Camera-type eye (tissue), 1 donor: ENCODE data around the gene NUDT17. TPM values are rescaled to one million over a fixed set of nuclear protein-coding genes. Genes with fewer than 3 reads are reported as not detected.

Experiments
- total RNA-seq: library from RNA; depleted of rRNA; stranded (reverse); fragments of >200 nt; gene quantifications from one replicate; pipeline ENCODE4 v1.2.3, GENCODE V29; 2014

Gene NUDT17, protein sequence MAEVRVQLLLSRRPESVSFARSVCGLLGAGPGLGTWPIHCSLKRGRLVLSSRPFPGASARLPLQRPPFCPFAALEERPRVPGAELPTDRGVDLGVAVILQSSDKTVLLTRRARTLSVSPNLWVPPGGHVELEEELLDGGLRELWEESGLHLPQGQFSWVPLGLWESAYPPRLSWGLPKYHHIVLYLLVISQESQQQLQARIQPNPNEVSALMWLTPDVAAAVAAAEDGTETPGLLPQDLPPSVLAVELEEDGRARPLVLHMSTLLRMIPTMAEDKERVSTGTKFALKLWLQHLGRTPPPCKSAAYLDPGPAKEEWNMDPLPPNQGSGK
- total RNA-seq = 1.9 TPM

DNA sequence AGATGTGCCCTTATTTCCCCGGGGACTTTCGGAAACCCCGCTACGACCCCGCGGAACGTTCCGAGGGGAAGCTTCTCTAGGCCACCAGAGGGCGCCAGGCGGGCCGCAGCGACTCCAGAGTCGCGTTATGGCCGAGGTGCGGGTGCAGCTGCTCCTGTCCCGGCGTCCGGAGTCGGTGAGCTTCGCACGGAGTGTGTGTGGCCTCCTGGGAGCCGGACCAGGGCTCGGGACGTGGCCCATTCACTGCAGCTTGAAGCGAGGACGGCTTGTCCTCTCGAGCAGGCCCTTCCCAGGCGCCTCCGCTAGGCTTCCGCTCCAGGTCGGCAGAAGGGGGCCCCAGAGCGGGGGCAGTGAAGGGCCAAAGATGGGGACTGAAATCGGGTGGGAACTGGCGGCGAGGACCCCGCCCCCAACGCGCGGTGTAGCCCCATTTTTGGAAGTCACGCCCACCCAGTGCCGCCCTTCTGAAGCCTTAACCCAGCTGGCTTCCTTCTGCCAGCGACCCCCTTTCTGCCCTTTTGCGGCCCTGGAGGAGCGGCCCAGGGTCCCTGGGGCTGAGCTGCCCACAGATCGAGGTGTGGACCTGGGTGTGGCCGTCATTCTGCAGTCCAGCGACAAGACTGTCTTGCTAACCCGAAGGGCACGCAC, at the start of gene NUDT17:
Gene NUDT17 (plus strand): TSS at position 117 of the 648 bp plus-strand sequence. CDS start 11 bp downstream, at position 128.

DNA sequence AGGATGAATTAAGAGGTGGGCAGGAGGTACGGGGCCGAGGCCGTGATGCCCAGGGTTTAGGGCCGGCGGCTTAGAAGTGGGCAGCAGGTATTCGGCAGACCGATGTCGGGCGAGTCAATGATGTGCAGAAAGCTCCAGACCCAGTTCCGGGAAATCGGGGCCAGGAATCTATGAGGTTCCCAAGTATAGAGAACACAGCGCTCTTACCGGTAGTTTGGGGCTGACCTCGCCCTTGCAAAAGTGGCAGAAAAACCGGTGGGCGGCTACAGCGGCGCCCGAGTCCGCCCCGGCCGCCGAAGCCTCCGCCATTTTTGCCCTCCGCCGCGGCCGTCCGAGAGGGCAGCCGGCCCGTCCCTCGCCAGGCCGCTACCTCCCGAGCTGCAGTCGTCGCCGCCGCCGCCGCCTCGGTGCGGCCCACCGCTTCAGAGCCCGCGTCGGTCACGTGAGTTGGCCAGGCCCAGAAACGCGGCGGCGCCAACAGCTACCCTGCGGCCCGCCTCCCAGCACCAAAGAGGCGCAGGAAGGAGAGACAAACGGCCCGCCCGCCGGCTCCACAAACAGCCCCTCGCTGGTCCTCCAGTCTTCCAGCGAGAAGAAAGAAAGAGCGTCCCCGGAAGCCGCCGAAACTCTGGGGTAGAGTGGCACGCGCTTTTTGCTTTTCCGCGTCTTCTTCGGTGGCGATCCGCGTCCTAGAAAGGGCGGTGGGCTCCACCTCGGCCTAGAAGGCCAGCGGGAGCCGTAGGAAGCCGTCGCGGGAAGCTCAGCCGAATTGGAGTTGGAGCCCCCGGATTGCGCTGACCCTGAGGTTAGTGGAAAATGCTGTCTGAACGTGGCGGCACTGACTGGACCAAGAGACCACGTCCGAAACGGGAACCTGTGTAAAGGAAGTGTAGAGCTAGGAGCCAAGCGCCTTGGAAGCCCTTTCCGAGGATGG, 21.6 kb upstream of the NUDT17 start, which contains the start of the genes POLR3C and RNF115:
Gene POLR3C (plus strand): TSS at position 636 of the 934 bp plus-strand sequence. CDS start 1,577 bp downstream, outside the sequence.
Gene RNF115 (minus strand): TSS at position 531 of the 934 bp plus-strand sequence. CDS start 222 bp downstream, at position 309.

DNA sequence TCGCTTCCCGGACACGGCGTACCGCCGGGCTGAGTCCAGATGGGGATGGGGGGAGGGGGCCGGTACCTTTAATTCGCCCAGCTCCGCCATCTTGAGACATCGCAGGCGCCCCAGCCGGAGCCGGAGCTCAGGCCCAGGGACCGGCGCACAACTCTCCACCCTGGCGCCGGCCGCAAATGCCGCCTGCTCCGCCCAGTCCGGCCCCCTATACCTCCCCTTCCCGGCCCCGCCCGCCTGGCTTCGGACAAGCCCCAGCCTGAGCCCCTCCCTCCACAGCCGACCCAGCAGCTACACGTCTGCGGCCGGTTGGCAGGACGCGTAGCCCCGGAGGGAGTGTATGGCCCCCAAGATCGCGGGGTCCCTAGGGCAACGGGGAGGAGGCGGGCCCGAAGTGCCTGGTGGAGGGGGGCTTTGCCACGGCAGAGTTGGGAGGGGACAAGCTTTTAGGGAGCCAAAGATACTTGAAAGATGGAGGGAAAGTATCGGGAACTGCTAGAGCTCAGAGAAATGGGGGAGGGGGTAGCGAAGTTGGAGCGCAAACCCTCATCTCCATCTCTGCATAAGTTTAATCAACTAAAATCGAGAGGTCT, 13.6 kb downstream of the NUDT17 start, which contains the start of gene PIAS3:
Gene PIAS3 (minus strand): TSS at position 181 of the 590 bp plus-strand sequence. CDS start 91 bp downstream, at position 90.

DNA sequence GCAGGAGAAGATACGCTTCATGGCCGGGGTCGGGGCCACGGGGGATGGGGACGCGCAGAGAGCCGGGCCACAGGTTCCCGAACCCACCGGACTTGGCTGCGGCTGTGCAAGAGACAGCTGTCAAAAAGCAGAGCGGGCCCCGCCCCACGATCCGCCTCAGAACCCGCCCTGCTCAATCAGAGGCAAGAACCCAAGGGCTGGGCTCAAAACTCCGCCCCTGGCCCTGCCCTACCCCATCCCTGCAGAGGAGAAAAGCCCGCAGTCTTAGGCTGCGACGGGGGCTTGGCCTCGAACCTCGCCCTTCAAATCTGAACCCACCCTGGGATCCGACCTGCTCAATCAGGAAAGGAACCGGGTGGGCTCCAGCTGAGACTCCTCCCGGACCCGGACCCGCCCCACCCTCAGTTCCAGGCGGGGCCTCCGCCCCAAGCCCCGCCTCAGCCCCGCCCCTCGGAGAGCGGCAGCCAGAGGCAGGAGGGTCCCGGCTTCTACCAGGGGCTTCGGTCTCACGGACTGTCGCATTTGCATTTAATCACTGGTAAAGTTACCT, 40.4 kb downstream of the NUDT17 start, which contains the start of gene ANKRD35:
Gene ANKRD35 (minus strand): TSS at position 129 of the 550 bp plus-strand sequence. CDS start 108 bp downstream, at position 21.

Other genes starting within 250 kb of the NUDT17 start
- 73.8 TPM for gene GPR89A, start 237.6 kb upstream of the NUDT17 start, total RNA-seq
- 3.0 TPM for gene PDZK1, start 138.3 kb upstream of the NUDT17 start, total RNA-seq
- not detected for gene CD160, start 126.1 kb upstream of the NUDT17 start, total RNA-seq
- 26.9 TPM for gene RNF115, start 21.5 kb upstream of the NUDT17 start, total RNA-seq
- 35.8 TPM for gene POLR3C, start 21.4 kb upstream of the NUDT17 start, total RNA-seq
- gene PIAS3, start 13.5 kb downstream of the NUDT17 start, total RNA-seq = 30.7 TPM
- 4.6 TPM for gene ANKRD35, start 40.2 kb downstream of the NUDT17 start, total RNA-seq
- gene ITGA10, start 64.4 kb downstream of the NUDT17 start, total RNA-seq = 5.9 TPM
- 36.4 TPM for gene PEX11B, start 73.1 kb downstream of the NUDT17 start, total RNA-seq
- gene RBM8A, start 81.9 kb downstream of the NUDT17 start, total RNA-seq = 254 TPM
- gene LIX1L, start 112.4 kb downstream of the NUDT17 start, total RNA-seq = 45.5 TPM
- gene ANKRD34A, start 118.9 kb downstream of the NUDT17 start, total RNA-seq = 1.2 TPM
- gene POLR3GL, start 119.1 kb downstream of the NUDT17 start, total RNA-seq = 16.1 TPM
- gene TXNIP, start 150.9 kb downstream of the NUDT17 start, total RNA-seq = 375 TPM
- 23.6 TPM for gene HJV, start 176.1 kb downstream of the NUDT17 start, total RNA-seq